Choroid plexus epithelial cell (primary cell): ENCODE measurements around the gene LMF1.

Source experiments
- DNase-seq: peaks from one replicate; pipeline ENCODE4 v3.0.0-alpha.2; 2010; ENCODE audit warnings: low read depth
- H3K4me3 ChIP-seq: 2 replicates; pipeline ENCODE4 v1.5.1; 2011; ENCODE audit warnings: low read depth, mild to moderate bottlenecking, control low read depth, low read length, moderate library complexity
- CTCF ChIP-seq: conservative IDR thresholded peaks from 2 replicates; pipeline ENCODE4 v1.5.1; 2011; ENCODE audit warnings: low read depth, mild to moderate bottlenecking, control low read depth, inconsistent platforms, low read length, moderate library complexity

The LMF1 gene

GRCh38 chr16:804193-805048 lies 166.4 kb downstream of the LMF1 start:
- no peak for DNase-seq
- no peak for TF ChIP-seq CTCF
- H3K4me3 ChIP-seq: no peak overlapping the region

GRCh38 chr16:803754-804080 lies 167.1 kb downstream of the LMF1 start:
- no peak for TF ChIP-seq CTCF
- H3K4me3 ChIP-seq: no peak overlapping the region
- no peak for DNase-seq
